HepG2 (cell line): ENCODE measurements around the gene PARVA. TPM values are rescaled to one million over a fixed set of nuclear protein-coding genes. Genes with fewer than 3 reads are reported as not detected.

ENCODE experiments used
- CHD2 ChIP-seq: IDR thresholded peaks from 2 replicates; pipeline ENCODE4 v1.6.1; 2011; ENCODE audit warnings: low read depth, low read length, improper control_type of control experiment
- GABPB1 ChIP-seq: IDR thresholded peaks from 2 replicates; pipeline ENCODE4 v1.6.1; 2016; ENCODE audit warnings: mild to moderate bottlenecking, missing genetic modification reagents, moderate library complexity, missing compliant biosample characterization
- IRX3 ChIP-seq: sonication (generic); formaldehyde crosslinking; IDR thresholded peaks from 2 replicates; pipeline ENCODE4 v1.8.1; 2023; ENCODE audit warnings: mild to moderate bottlenecking, low read depth, missing genetic modification reagents, borderline replicate concordance
- MAFG ChIP-seq: sonication (generic); formaldehyde crosslinking; IDR thresholded peaks from 2 replicates; pipeline ENCODE4 v1.5.1; 2020; ENCODE audit warnings: mild to moderate bottlenecking, missing genetic modification reagents
- MIER3 ChIP-seq: IDR thresholded peaks from 2 replicates; pipeline ENCODE4 v1.6.1; 2016; ENCODE audit warnings: missing compliant biosample characterization, borderline replicate concordance
- MYC ChIP-seq: sonication (generic); formaldehyde crosslinking; IDR thresholded peaks from 2 replicates; pipeline ENCODE4 v1.9.0; 2021; ENCODE audit warnings: missing genetic modification reagents, borderline replicate concordance
- polyA plus RNA-seq, 8 experiments: library from polyadenylated mRNA; depleted of rRNA in 3 of 8; stranded (reverse) in 7 of 8; unstranded in 1 of 8; fragments of >200 nt; fragmentation: Illumina TruSeq in 4 of 8; extraction: Trizol in 4 of 8; gene quantifications; 2 replicates each; pipeline versions ENCODE4 v1.2.1 to v1.2.3, GENCODE V29; 2011 to 2016; ENCODE audit warnings: low read depth in 4 of 8, missing spikeins in 1 of 8, mixed read lengths in 1 of 8; ENCODE audit not compliant: insufficient read depth in 1 of 8
- total RNA-seq, 5 experiments: library from RNA; depleted of rRNA; stranded (reverse); fragments of >200 nt; fragmentation: Illumina TruSeq; extraction: Trizol; gene quantifications; 2 replicates each; pipeline ENCODE4 v1.2.3, GENCODE V29; 2016; ENCODE audit warnings: low read depth in 1 of 5
- TF ChIP-seq, protein P1 (sequence below): sonication (generic); formaldehyde crosslinking; IDR thresholded peaks from 2 replicates; pipeline ENCODE4 v1.4.0; 2020; ENCODE audit warnings: missing genetic modification reagents, borderline replicate concordance
- TF ChIP-seq, protein P2 (sequence below): sonication (generic); formaldehyde crosslinking; IDR thresholded peaks from 2 replicates; pipeline ENCODE4 v1.5.1; 2020; ENCODE audit warnings: mild to moderate bottlenecking, missing genetic modification reagents, borderline replicate concordance
- TF ChIP-seq, protein P3 (sequence below): IDR thresholded peaks from 2 replicates; pipeline ENCODE4 v1.6.1; 2016; ENCODE audit warnings: mild to moderate bottlenecking

The PARVA gene
- total and polyA plus RNA-seq, 2 of the 13 experiments (the other 11 are each of a cell fraction or from before 2014, with no cell fraction given), result 5.9 to 9.1 TPM

DNA sequence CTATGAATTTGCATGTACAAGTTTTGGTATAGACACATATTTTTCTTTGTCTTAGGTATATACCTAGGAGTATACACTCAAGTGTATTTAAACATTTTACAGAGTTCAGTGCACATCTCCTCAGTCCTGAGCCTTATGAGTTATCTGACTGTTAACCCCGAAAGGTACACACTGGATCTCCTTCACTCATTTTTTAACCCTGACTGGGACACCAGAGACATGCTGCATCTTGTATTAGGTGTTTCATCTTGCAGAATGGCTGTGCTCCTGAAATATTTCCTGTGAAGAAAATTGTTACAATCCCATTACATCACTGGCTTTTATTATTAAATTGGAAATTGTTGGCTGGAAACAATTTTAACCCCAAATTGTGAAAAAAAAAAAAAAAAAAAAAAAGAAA lies 15.3 kb downstream of the PARVA start (continued):
- TF ChIP-seq, protein P1, sequence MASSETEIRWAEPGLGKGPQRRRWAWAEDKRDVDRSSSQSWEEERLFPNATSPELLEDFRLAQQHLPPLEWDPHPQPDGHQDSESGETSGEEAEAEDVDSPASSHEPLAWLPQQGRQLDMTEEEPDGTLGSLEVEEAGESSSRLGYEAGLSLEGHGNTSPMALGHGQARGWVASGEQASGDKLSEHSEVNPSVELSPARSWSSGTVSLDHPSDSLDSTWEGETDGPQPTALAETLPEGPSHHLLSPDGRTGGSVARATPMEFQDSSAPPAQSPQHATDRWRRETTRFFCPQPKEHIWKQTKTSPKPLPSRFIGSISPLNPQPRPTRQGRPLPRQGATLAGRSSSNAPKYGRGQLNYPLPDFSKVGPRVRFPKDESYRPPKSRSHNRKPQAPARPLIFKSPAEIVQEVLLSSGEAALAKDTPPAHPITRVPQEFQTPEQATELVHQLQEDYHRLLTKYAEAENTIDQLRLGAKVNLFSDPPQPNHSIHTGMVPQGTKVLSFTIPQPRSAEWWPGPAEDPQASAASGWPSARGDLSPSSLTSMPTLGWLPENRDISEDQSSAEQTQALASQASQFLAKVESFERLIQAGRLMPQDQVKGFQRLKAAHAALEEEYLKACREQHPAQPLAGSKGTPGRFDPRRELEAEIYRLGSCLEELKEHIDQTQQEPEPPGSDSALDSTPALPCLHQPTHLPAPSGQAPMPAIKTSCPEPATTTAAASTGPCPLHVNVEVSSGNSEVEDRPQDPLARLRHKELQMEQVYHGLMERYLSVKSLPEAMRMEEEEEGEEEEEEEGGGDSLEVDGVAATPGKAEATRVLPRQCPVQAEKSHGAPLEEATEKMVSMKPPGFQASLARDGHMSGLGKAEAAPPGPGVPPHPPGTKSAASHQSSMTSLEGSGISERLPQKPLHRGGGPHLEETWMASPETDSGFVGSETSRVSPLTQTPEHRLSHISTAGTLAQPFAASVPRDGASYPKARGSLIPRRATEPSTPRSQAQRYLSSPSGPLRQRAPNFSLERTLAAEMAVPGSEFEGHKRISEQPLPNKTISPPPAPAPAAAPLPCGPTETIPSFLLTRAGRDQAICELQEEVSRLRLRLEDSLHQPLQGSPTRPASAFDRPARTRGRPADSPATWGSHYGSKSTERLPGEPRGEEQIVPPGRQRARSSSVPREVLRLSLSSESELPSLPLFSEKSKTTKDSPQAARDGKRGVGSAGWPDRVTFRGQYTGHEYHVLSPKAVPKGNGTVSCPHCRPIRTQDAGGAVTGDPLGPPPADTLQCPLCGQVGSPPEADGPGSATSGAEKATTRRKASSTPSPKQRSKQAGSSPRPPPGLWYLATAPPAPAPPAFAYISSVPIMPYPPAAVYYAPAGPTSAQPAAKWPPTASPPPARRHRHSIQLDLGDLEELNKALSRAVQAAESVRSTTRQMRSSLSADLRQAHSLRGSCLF (CRISPR knock-in tag), result no peak
- TF ChIP-seq MAFG (CRISPR knock-in tag) (no peak), IRX3 (CRISPR knock-in tag) (no peak), MYC (CRISPR knock-in tag) (no peak), MIER3 (no peak), CHD2 (no peak), GABPB1 (CRISPR knock-in tag) (no peak)
- TF ChIP-seq, protein P2, sequence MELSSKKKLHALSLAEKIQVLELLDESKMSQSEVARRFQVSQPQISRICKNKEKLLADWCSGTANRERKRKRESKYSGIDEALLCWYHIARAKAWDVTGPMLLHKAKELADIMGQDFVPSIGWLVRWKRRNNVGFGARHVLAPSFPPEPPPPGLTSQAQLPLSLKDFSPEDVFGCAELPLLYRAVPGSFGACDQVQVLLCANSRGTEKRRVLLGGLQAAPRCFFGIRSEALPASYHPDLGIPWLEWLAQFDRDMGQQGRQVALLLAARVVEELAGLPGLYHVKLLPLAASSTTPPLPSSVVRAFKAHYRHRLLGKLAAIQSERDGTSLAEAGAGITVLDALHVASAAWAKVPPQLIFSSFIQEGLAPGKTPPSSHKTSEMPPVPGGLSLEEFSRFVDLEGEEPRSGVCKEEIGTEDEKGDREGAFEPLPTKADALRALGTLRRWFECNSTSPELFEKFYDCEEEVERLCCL (CRISPR knock-in tag), result no peak
- TF ChIP-seq, protein P3, sequence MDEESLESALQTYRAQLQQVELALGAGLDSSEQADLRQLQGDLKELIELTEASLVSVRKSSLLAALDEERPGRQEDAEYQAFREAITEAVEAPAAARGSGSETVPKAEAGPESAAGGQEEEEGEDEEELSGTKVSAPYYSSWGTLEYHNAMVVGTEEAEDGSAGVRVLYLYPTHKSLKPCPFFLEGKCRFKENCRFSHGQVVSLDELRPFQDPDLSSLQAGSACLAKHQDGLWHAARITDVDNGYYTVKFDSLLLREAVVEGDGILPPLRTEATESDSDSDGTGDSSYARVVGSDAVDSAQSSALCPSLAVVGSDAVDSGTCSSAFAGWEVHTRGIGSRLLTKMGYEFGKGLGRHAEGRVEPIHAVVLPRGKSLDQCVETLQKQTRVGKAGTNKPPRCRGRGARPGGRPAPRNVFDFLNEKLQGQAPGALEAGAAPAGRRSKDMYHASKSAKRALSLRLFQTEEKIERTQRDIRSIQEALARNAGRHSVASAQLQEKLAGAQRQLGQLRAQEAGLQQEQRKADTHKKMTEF (CRISPR knock-in tag), result no peak
